Fibroblast of the aortic adventitia (primary cell): Measurements from ENCODE around the gene CEACAM20. TPM values are rescaled to one million over a fixed set of nuclear protein-coding genes. Genes with fewer than 3 reads are reported as not detected.

ENCODE experiments used
- DNase-seq: peaks from one replicate; pipeline ENCODE4 v3.0.0-alpha.2; 2010; ENCODE audit warnings: low read depth
- H3K4me3 ChIP-seq: 2 replicates; pipeline ENCODE4 v1.5.1; 2011; ENCODE audit warnings: low read depth, mild to moderate bottlenecking, control low read depth, low read length, moderate library complexity
- total RNA-seq: library from RNA; depleted of rRNA; stranded (reverse); fragments of >200 nt; gene quantifications from 2 replicates; pipeline ENCODE4 v1.2.3, GENCODE V29; 2012; ENCODE audit warnings: low replicate concordance
- TF ChIP-seq, protein P1 (sequence below): IDR thresholded peaks from 2 replicates; pipeline ENCODE4 v1.5.1; 2011; ENCODE audit warnings: mild to moderate bottlenecking, low read length, control low read depth, inconsistent platforms; ENCODE audit not compliant: insufficient read depth

CEACAM20 gene
- total RNA-seq, 1 donor, result not detected

DNA sequence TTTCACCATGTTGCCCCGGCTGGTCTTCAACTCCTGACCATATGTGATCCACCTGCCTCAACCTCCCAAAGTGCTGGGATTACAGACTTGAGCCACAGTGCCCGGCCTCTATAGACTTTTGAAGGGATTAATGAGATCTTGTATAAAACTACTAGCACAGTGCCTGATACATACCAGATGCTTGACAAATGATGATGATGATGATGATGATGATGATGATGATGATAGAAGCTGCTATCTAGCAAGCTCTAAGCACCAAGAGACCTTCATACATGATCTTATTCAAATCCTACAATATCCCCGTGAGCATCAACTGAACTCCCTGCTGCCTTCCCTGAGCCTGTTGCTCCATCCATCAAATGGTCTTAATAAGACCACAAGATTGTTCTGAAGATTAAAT, 14.4 kb downstream of the CEACAM20 start:
- no peak for DNase-seq
- H3K4me3 ChIP-seq, result no peak overlapping the region
- TF ChIP-seq, protein P1, sequence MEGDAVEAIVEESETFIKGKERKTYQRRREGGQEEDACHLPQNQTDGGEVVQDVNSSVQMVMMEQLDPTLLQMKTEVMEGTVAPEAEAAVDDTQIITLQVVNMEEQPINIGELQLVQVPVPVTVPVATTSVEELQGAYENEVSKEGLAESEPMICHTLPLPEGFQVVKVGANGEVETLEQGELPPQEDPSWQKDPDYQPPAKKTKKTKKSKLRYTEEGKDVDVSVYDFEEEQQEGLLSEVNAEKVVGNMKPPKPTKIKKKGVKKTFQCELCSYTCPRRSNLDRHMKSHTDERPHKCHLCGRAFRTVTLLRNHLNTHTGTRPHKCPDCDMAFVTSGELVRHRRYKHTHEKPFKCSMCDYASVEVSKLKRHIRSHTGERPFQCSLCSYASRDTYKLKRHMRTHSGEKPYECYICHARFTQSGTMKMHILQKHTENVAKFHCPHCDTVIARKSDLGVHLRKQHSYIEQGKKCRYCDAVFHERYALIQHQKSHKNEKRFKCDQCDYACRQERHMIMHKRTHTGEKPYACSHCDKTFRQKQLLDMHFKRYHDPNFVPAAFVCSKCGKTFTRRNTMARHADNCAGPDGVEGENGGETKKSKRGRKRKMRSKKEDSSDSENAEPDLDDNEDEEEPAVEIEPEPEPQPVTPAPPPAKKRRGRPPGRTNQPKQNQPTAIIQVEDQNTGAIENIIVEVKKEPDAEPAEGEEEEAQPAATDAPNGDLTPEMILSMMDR, result no peak

GRCh38 chr19:44512326-44513298, 16.9 kb downstream of the CEACAM20 start:
- TF ChIP-seq, protein P1, result peak; percentile 59
- peak; percentile 68 for DNase-seq

GRCh38 chr19:44509478-44509877, 20.0 kb downstream of the CEACAM20 start:
- TF ChIP-seq, protein P1, result no peak
- DNase-seq, result no peak
- H3K4me3 ChIP-seq, result no peak overlapping the region

More at GRCh38 chr19:44512326-44513298, 16.9 kb downstream of the CEACAM20 start:
- no peak overlapping the region for H3K4me3 ChIP-seq

GRCh38 chr19:44499962-44500949, 29.2 kb downstream of the CEACAM20 start, which contains the start of gene ZNF180:
ZNF180 (minus strand) TSS chr19:44500522; CDS start chr19:44497334, 3,188 bp downstream.
- TF ChIP-seq, protein P1, result peak; percentile 65

DNA sequence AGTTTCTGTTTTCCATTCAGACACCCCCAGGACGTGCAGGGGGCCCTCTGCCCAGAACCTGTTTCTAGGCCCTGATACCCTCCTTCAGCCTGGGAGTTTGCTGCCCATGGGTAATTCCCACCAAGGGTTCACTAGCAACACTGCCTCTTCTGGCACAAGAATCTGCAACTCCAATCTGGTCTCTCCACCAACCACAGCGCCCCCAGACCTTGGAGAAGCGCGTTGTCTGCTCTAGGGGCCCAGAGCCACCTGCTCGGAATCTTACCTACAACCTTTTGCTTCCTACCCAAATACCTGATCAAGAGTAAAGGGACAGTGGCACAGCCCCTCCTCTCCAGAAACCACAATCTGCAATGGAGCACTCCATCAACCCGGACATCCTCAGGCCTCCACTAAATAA, 29.9 kb downstream of the CEACAM20 start:
- TF ChIP-seq, protein P1, result no peak
- DNase-seq, result no peak

More at GRCh38 chr19:44499962-44500949, 29.2 kb downstream of the CEACAM20 start, which contains the start of gene ZNF180:
- DNase-seq, result peak; percentile 92
- peak within 1 kb of the TSS; percentile 97 for H3K4me3 ChIP-seq

GRCh38 chr19:44498988-44499387, 30.5 kb downstream of the CEACAM20 start:
- peak overlapping the region; percentile 97 for H3K4me3 ChIP-seq
- DNase-seq, result no peak

More for the DNA sequence above, 29.9 kb downstream of the CEACAM20 start:
- H3K4me3 ChIP-seq, result peak overlapping the region; percentile 97

More at GRCh38 chr19:44498988-44499387, 30.5 kb downstream of the CEACAM20 start:
- TF ChIP-seq, protein P1, result no peak
